Liver (tissue), 9 donors: ENCODE measurements around the gene CMIP. TPM values are rescaled to one million over a fixed set of nuclear protein-coding genes. Genes with fewer than 3 reads are reported as not detected.
A peak's percentile ranks its signal among the peaks of the same experiment; 100 is the strongest.

ENCODE experiments used
- DNase-seq: peaks from one replicate; pipeline ENCODE4 v3.0.0-alpha.2; 2017; ENCODE audit warnings: low spot score
- H3K27ac ChIP-seq, 2 donors: one replicate each; pipeline ENCODE4 v1.7.0; 2013; ENCODE audit warnings: inconsistent platforms in 2 of 2, low read length in 2 of 2, control low read depth in 1 of 2, low read depth in 1 of 2, mild to moderate bottlenecking in 1 of 2
- H3K27me3 ChIP-seq, 4 donors: one replicate each; pipeline versions ENCODE4 v1.6.1 to v1.7.0; 2013; ENCODE audit warnings: low read length in 3 of 4, inconsistent platforms in 1 of 4, mild to moderate bottlenecking in 1 of 4, moderate library complexity in 1 of 4; ENCODE audit not compliant: control insufficient read depth in 4 of 4, insufficient read depth in 4 of 4
- H3K36me3 ChIP-seq, 4 donors: one replicate each; pipeline versions ENCODE4 v1.6.1 to v1.7.0; 2013; ENCODE audit warnings: low read length in 3 of 4, mild to moderate bottlenecking in 3 of 4, low read depth in 1 of 4, moderate library complexity in 1 of 4; ENCODE audit not compliant: control insufficient read depth in 4 of 4, insufficient read depth in 3 of 4
- H3K4me1 ChIP-seq, 4 donors: one replicate each; pipeline versions ENCODE4 v1.6.1 to v1.7.0; 2013; ENCODE audit warnings: low read length in 3 of 4, mild to moderate bottlenecking in 3 of 4, moderate library complexity in 1 of 4; ENCODE audit not compliant: control insufficient read depth in 4 of 4, insufficient read depth in 4 of 4
- H3K4me3 ChIP-seq, 3 donors: one replicate each; pipeline versions ENCODE4 v1.6.1 to v1.7.0; 2013; ENCODE audit warnings: low read length in 3 of 3, control low read depth in 1 of 3, low read depth in 1 of 3, mild to moderate bottlenecking in 1 of 3
- H3K9ac ChIP-seq, 2 donors: one replicate each; pipeline ENCODE4 v1.7.0; 2013; ENCODE audit warnings: low read length in 2 of 2, mild to moderate bottlenecking in 2 of 2, moderate library complexity in 2 of 2, control low read depth in 1 of 2, low read depth in 1 of 2
- H3K9me3 ChIP-seq, 4 donors: one replicate each; pipeline versions ENCODE4 v1.6.1 to v1.7.0; 2013; ENCODE audit warnings: low read length in 3 of 4; ENCODE audit not compliant: control insufficient read depth in 4 of 4
- ATF3 ChIP-seq: IDR thresholded peaks from 2 replicates; pipeline ENCODE4 v1.6.1; 2016; ENCODE audit warnings: antibody characterized with exemption
- EGR1 ChIP-seq, 2 donors: IDR thresholded peaks; 2 replicates each; pipeline ENCODE4 v1.6.1; 2016 to 2018; ENCODE audit warnings: antibody characterized with exemption in 2 of 2, low read depth in 2 of 2
- GABPA ChIP-seq, 2 donors: IDR thresholded peaks in 1 of 2; conservative IDR thresholded peaks in 1 of 2; 2 replicates each; pipeline ENCODE4 v1.6.1; 2016; ENCODE audit warnings: antibody characterized with exemption in 2 of 2, mild to moderate bottlenecking in 1 of 2, moderate library complexity in 1 of 2
- HNF4A ChIP-seq, 2 donors: conservative IDR thresholded peaks; 2 replicates each; pipeline ENCODE4 v1.6.1; 2016; ENCODE audit warnings: antibody characterized with exemption in 2 of 2, mild to moderate bottlenecking in 2 of 2
- MAX ChIP-seq: IDR thresholded peaks from 2 replicates; pipeline ENCODE4 v1.6.1; 2016; ENCODE audit warnings: antibody characterized with exemption
- NR2F2 ChIP-seq: IDR thresholded peaks from 2 replicates; pipeline ENCODE4 v1.6.1; 2016; ENCODE audit warnings: antibody characterized with exemption
- RAD21 ChIP-seq, 2 donors: IDR thresholded peaks; 2 replicates each; pipeline ENCODE4 v1.6.1; 2016; ENCODE audit warnings: antibody characterized with exemption in 2 of 2, mild to moderate bottlenecking in 2 of 2
- REST ChIP-seq: IDR thresholded peaks from 2 replicates; pipeline ENCODE4 v1.6.1; 2016; ENCODE audit warnings: antibody characterized with exemption, mild to moderate bottlenecking
- RXRA ChIP-seq, 2 donors: IDR thresholded peaks; 2 replicates each; pipeline ENCODE4 v1.6.1; 2017 to 2018; ENCODE audit warnings: antibody characterized with exemption in 2 of 2, mild to moderate bottlenecking in 1 of 2
- TAF1 ChIP-seq: conservative IDR thresholded peaks from 2 replicates; pipeline ENCODE4 v1.6.1; 2016; ENCODE audit warnings: antibody characterized with exemption, mild to moderate bottlenecking
- YY1 ChIP-seq: IDR thresholded peaks from 2 replicates; pipeline ENCODE4 v1.6.1; 2016; ENCODE audit warnings: antibody characterized with exemption, mild to moderate bottlenecking
- ZBTB33 ChIP-seq: IDR thresholded peaks from 2 replicates; pipeline ENCODE4 v1.6.1; 2016; ENCODE audit warnings: antibody characterized with exemption
- WGBS: extraction: QIAGEN DNeasy Blood & Tissue Kit; methylation state at CpG from one replicate; pipeline ENCODE4 v1.1.7; 2013; 5-methylcytosine and 5-hydroxymethylcytosine counted together
- polyA plus RNA-seq, 2 donors: library from polyadenylated mRNA; stranded (reverse) in 1 of 2; unstranded in 1 of 2; fragments of 200-250 nt in 1 of 2; fragments of >200 nt in 1 of 2; fragmentation: Nextera tagmentation in 1 of 2; extraction: Ambion mirVana in 1 of 2; gene quantifications; one replicate each; pipeline versions ENCODE4 v1.2.1 to v1.2.3, GENCODE V29; 2013 to 2015
- total RNA-seq, 2 donors: library from RNA; depleted of rRNA; stranded (reverse); fragments of >200 nt; gene quantifications; one replicate each; pipeline ENCODE4 v1.2.3, GENCODE V29; 2014
- donor health status: healthy.
- donor health status: healthy.
- donor health status: healthy.
- donor health status: healthy.
- donor health status: healthy.

The CMIP gene
- total and polyA plus RNA-seq, 4 donors = 1.7 to 15.6 (median 10.1) TPM

GRCh38 chr16:81488687-81489411 is 44.2 kb downstream of the CMIP start:
- no peaks in the 10 kb centered on the region for H3K9me3 ChIP-seq
- no peak overlapping the region for H3K9ac ChIP-seq
- TF ChIP-seq ZBTB33 (no peak), ATF3 (no peak), TAF1 (no peak), HNF4A (conservative IDR thresholded peaks at IDR 0.05) (peak; percentile 64 to 65), EGR1 (IDR thresholded peaks at IDR 0.05; ENCODE audit: low read depth in 2 of 2) (no peak), MAX (no peak), GABPA (IDR thresholded peaks at IDR 0.05 in 1 of 2, conservative IDR thresholded peaks at IDR 0.05 in 1 of 2) (no peak), RAD21 (IDR thresholded peaks at IDR 0.05) (peak in 1 of 2 donors; percentile 13), YY1 (no peak)
- no peaks in the 10 kb centered on the region for H3K27me3 ChIP-seq
- no peak overlapping the region for H3K4me3 ChIP-seq
- 74% methylated on average over 7 of the region's 7 CpGs for WGBS
- DNase-seq = no peak
- no peaks in the 10 kb centered on the region for H3K36me3 ChIP-seq
- H3K4me1 ChIP-seq = peaks cover 19 to 60% (median 45%) of the 10 kb centered on the region in 4 donors
- no peak overlapping the region for H3K27ac ChIP-seq

- 79% methylated on average over 12 of the region's 12 CpGs for WGBS
- peak; percentile 76 for TF ChIP-seq NR2F2
- TF ChIP-seq REST = peak; percentile 17
- no peak for TF ChIP-seq RXRA (IDR thresholded peaks at IDR 0.05)
- no peak for TF ChIP-seq TAF1
- DNase-seq = no peak
- no peaks in the 10 kb centered on the region for H3K9me3 ChIP-seq
- no peak overlapping the region for H3K9ac ChIP-seq
- H3K27me3 ChIP-seq = no peaks in the 10 kb centered on the region
- H3K27ac ChIP-seq = no peak overlapping the region
- H3K36me3 ChIP-seq = no peaks in the 10 kb centered on the region
- H3K4me1 ChIP-seq = peaks cover 18 to 64% (median 47%) of the 10 kb centered on the region in 4 donors
- no peak overlapping the region for H3K4me3 ChIP-seq
These were observed 45.1 kb downstream of the CMIP start for GRCh38 chr16:81489547-81490267.
